Ectodermal cell (in vitro differentiated cells): Measurements from ENCODE around the gene FBXL17.

Source experiments
- H3K27ac ChIP-seq: 2 replicates; pipeline ENCODE4 v1.7.0; 2013; ENCODE audit warnings: mild to moderate bottlenecking, low read depth, low read length; ENCODE audit not compliant: insufficient read depth, poor library complexity, severe bottlenecking
- H3K27me3 ChIP-seq: 2 replicates; pipeline ENCODE4 v1.7.0; 2013; ENCODE audit warnings: mild to moderate bottlenecking, low read length; ENCODE audit not compliant: insufficient read depth, control insufficient read depth, poor library complexity, severe bottlenecking
- H3K36me3 ChIP-seq: one replicate; pipeline ENCODE4 v1.7.0; 2013; ENCODE audit warnings: low read length; ENCODE audit not compliant: control insufficient read depth, insufficient read depth
- H3K4me1 ChIP-seq: one replicate; pipeline ENCODE4 v1.7.0; 2013; ENCODE audit warnings: low read length; ENCODE audit not compliant: control insufficient read depth, insufficient read depth
- H3K4me3 ChIP-seq: 2 replicates; pipeline ENCODE4 v1.7.0; 2013; ENCODE audit warnings: low read depth, low read length, control low read depth; ENCODE audit not compliant: insufficient read depth
- H3K9me3 ChIP-seq: 2 replicates; pipeline ENCODE4 v1.7.0; 2013; ENCODE audit warnings: mild to moderate bottlenecking, low read length, moderate library complexity; ENCODE audit not compliant: control insufficient read depth
- WGBS, 2 experiments: methylation state at CpG; one replicate each; pipeline ENCODE4 v1.1.7; 2013; ENCODE audit warnings: missing lambda C conversion rate in 2 of 2; 5-methylcytosine and 5-hydroxymethylcytosine counted together

Gene FBXL17

DNA sequence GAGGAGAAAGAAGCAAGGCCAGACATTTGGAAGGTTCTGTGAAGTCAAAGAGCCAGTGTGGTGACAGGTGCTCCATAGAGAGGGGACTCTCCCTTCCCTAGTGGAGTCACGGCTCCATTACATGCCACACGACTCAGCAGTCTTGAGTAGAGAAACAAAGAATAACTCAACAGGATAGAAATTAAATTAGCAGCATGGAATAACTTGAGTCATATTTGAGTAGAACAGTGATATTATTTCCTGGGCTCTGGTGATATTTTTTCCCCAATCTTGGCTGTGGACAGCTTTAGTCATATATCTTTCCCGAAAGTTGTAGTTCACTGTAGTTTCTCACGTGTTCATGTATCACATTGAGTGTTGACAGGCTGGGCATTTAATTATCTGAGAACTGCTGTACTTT lies 561.5 kb downstream of the FBXL17 start:
- Histone ChIP-seq H3K4me3 (no peak overlapping the region), H3K27ac (no peak overlapping the region), H3K4me1 (peaks cover 5% of the 10 kb centered on the region), H3K9me3 (no peaks in the 10 kb centered on the region), H3K27me3 (no peaks in the 10 kb centered on the region), H3K36me3 (no peaks in the 10 kb centered on the region)
- WGBS, 2 experiments = 92 to 96% methylated on average over 4 of the region's 4 CpGs

- no peaks in the 10 kb centered on the region for H3K36me3 ChIP-seq
- H3K27ac ChIP-seq = no peak overlapping the region
- 83 to 85% methylated on average over 2 of the region's 2 CpGs for WGBS, 2 experiments
- no peaks in the 10 kb centered on the region for H3K9me3 ChIP-seq
- H3K4me1 ChIP-seq = no peaks in the 10 kb centered on the region
- H3K4me3 ChIP-seq = no peak overlapping the region
- no peaks in the 10 kb centered on the region for H3K27me3 ChIP-seq
Measured at GRCh38 chr5:107817951-107818350, 563.9 kb downstream of the FBXL17 start.

GRCh38 chr5:107817436-107817835 lies 564.5 kb downstream of the FBXL17 start:
- H3K36me3 ChIP-seq = no peaks in the 10 kb centered on the region
- 62 to 81% methylated on average over 1 to 3 of the region's 3 CpGs for WGBS, 2 experiments
- no peaks in the 10 kb centered on the region for H3K4me1 ChIP-seq
- H3K9me3 ChIP-seq = no peaks in the 10 kb centered on the region
- no peak overlapping the region for H3K4me3 ChIP-seq
- H3K27me3 ChIP-seq = no peaks in the 10 kb centered on the region
- no peak overlapping the region for H3K27ac ChIP-seq

- no peak overlapping the region for H3K27ac ChIP-seq
- no peaks in the 10 kb centered on the region for H3K36me3 ChIP-seq
- H3K4me1 ChIP-seq = no peaks in the 10 kb centered on the region
- no peak overlapping the region for H3K4me3 ChIP-seq
- H3K27me3 ChIP-seq = no peaks in the 10 kb centered on the region
- no peaks in the 10 kb centered on the region for H3K9me3 ChIP-seq
- WGBS, 2 experiments = 84 to 85% methylated on average over 10 of the region's 10 CpGs
Measured at GRCh38 chr5:107815109-107815508, 566.8 kb downstream of the FBXL17 start.

DNA sequence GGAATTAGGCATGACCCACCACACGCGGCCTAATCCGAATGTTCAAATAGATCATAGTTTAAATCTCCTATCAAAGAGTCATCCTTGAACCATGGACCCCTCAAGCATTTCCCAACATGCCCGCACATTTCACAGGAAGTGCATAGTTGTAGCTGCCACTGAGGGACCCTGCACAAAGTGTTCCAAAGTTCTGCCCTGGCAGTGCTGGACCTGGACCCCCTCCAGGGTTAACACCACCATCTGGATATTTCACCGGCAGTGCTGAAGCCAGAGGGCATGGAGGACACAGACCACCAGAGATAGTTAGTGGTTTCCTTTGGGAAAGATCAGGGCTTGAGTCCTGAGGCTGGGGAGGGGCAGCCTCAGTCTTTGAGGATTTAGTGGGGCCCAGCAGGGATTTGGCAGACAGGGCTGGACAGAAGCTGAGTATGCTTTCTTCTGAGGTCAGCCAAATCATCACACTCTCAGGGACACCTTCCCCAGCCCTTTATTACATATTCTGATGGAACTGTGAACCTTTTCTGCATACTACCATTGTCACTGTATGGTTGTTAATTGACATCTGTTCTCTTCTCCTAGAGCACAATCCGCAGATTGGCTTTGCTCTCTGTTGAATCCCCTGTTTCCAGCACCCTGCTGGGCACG lies 567.6 kb downstream of the FBXL17 start:
- no peaks in the 10 kb centered on the region for H3K9me3 ChIP-seq
- no peak overlapping the region for H3K27ac ChIP-seq
- no peaks in the 10 kb centered on the region for H3K36me3 ChIP-seq
- H3K4me1 ChIP-seq = peaks cover 8% of the 10 kb centered on the region
- no peaks in the 10 kb centered on the region for H3K27me3 ChIP-seq
- H3K4me3 ChIP-seq = no peak overlapping the region
- WGBS, 2 experiments = 89 to 93% methylated on average over 6 of the region's 7 CpGs

DNA sequence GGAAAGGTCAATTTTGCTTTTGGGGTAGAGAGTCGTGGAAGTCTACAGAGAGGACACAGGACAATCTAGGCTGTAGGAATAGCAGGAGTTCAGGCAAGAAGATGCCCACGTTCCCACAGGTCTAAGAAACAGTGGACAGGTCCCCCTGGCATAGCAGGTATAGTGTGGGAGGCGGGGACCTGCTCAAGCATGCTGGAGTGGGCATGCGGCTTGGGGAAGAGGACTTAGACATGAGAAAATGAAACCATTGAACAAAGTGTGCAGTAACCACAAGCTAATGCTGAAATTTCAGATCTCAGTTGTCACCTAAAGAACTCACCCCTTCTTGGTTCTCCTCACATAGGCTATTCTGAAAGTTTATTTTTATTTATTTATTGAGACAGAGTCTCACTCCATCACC lies 568.3 kb downstream of the FBXL17 start:
- no peaks in the 10 kb centered on the region for H3K9me3 ChIP-seq
- 95 to 98% methylated on average over 4 of the region's 4 CpGs for WGBS, 2 experiments
- H3K36me3 ChIP-seq = no peaks in the 10 kb centered on the region
- H3K27me3 ChIP-seq = no peaks in the 10 kb centered on the region
- H3K4me1 ChIP-seq = peaks cover 15% of the 10 kb centered on the region
- H3K27ac ChIP-seq = no peak overlapping the region
- no peak overlapping the region for H3K4me3 ChIP-seq

DNA sequence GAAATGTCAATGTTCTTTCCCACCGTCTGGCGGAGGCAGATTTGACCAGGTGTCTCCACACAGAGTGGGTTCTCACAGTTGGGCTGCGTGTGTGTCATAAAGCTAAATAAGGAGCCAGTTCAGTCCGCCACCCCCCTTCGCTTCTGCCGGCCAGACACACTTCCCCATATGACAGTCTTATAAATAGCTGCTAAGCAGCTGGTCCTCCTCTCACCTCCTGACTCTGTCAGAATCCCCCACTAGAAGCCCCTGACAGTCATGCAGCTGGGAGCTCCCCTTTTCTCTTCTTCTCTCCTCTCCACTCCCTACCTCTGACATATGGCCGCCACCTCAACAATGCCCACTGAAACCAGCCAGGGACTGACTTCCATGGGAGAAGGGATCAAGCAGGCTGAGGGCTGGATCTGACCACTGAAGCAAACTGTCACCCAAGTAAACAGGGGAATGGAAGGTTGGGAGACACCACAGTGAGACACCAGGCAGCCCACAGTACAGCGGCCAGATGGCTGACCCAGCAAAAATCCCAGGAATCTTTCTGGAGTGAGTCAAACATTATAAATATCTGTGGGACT lies 569.2 kb downstream of the FBXL17 start:
- Histone ChIP-seq H3K9me3 (no peaks in the 10 kb centered on the region), H3K4me3 (no peak overlapping the region), H3K27ac (no peak overlapping the region), H3K27me3 (no peaks in the 10 kb centered on the region), H3K36me3 (no peaks in the 10 kb centered on the region), H3K4me1 (peaks cover 24% of the 10 kb centered on the region)
- WGBS, 2 experiments = 86 to 87% methylated on average over 8 of the region's 8 CpGs

DNA sequence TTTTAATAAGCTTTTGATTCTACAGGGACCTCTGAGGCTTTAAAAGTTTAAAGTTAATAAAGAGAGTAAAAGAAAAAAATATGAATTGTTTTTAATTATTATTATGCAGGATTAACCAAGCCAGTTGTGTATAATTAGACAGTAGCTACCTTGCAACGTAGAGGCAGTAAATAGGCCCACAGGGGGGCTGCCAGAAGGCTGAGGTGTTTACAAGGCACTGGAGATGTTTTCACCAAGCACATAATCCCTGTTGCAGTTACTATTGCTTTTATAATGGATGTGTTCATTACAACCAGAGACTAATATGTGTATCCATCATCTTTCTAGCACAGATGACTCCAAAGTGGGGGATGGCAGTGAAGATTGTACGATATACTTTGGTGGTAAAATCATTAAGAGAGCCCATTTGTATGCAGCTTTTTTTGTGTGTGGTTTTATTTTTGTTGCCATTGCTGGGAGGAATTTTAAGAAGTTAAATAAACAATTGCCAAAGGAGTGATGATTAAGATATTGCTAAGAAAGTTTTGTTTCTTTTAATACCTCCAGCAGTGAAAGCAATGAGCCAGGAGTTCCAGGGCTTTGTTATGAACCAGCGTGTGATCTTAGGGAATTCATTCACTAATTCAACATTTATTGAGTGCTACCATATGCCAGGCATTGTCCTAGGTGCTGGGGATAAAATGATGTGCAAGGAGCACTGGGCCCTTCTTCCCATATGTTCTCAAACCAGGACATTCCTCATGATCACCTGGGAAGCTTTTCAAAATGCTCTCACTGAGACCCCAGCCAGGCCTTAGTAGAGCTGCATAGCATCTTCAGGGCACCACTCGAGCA lies 572.5 kb downstream of the FBXL17 start:
- H3K36me3 ChIP-seq = no peaks in the 10 kb centered on the region
- no peaks in the 10 kb centered on the region for H3K27me3 ChIP-seq
- H3K4me1 ChIP-seq = peaks cover 50% of the 10 kb centered on the region
- WGBS, 2 experiments = 17 to 22% methylated on average over 4 of the region's 4 CpGs
- no peaks in the 10 kb centered on the region for H3K9me3 ChIP-seq
- H3K4me3 ChIP-seq = no peak overlapping the region
- H3K27ac ChIP-seq = no peak overlapping the region
